Naive thymus-derived CD4-positive, alpha-beta T cell (primary cell): ENCODE results near the gene ZNF232. TPM values are rescaled to one million over a fixed set of nuclear protein-coding genes. Genes with fewer than 3 reads are reported as not detected.
"Not testable (repeated sequence)": the region's sequence is repeated elsewhere in the genome, so short reads cannot be mapped to it uniquely, and the experiment has no call there.

Experiments used
- ATAC-seq: fragments of 150-1000 bp; cut with Tn5 transposase; 2 replicates; pipeline ENCODE4 v1.10.0; 2021; ENCODE audit warnings: mild to moderate bottlenecking, moderate library complexity
- CTCF ChIA-PET: fragments of 350-600 bp; sonication (Branson Sonifier 250); formaldehyde crosslinking; loops from one replicate; lab custom pipeline; 2021; ENCODE audit warnings: antibody characterized with exemption; lab: Charles Lee
- POLR2A ChIA-PET: fragments of 350-600 bp; sonication (Branson Sonifier 250); formaldehyde crosslinking; loops from one replicate; lab custom pipeline; 2021; ENCODE audit warnings: antibody characterized with exemption, inconsistent platforms; lab: Charles Lee
- DNase-seq, 9 donors: peaks; one replicate each; pipeline versions ENCODE4 v3.0.0 to v3.0.0-alpha.2; 2020 to 2022; ENCODE audit warnings: mixed read lengths in 1 of 9
- H3K27ac ChIP-seq: one replicate; pipeline ENCODE4 v1.7.0; 2013; ENCODE audit warnings: mild to moderate bottlenecking, low read depth, low read length, moderate library complexity
- H3K27me3 ChIP-seq, 2 donors: one replicate each; pipeline ENCODE4 v1.7.0; 2013; ENCODE audit warnings: low read length in 2 of 2, mild to moderate bottlenecking in 2 of 2, moderate library complexity in 2 of 2; ENCODE audit not compliant: control insufficient read depth in 2 of 2, insufficient read depth in 2 of 2
- H3K36me3 ChIP-seq, 3 experiments: 1 replicate in 2 of 3; 2 replicates in 1 of 3; pipeline ENCODE4 v1.7.0; 2013; ENCODE audit warnings: low read length in 3 of 3, mild to moderate bottlenecking in 3 of 3, moderate library complexity in 1 of 3; ENCODE audit not compliant: insufficient read depth in 3 of 3, control insufficient read depth in 2 of 3
- H3K4me1 ChIP-seq, 2 donors: one replicate each; pipeline ENCODE4 v1.7.0; 2013; ENCODE audit warnings: low read length in 2 of 2, mild to moderate bottlenecking in 2 of 2, moderate library complexity in 1 of 2; ENCODE audit not compliant: control insufficient read depth in 2 of 2, insufficient read depth in 2 of 2
- H3K4me3 ChIP-seq: 2 replicates; pipeline ENCODE4 v1.7.0; 2013; ENCODE audit warnings: mild to moderate bottlenecking, low read length
- H3K9me3 ChIP-seq, 3 experiments: 1 replicate in 2 of 3; 2 replicates in 1 of 3; pipeline ENCODE4 v1.7.0; 2013; ENCODE audit warnings: low read length in 3 of 3; ENCODE audit not compliant: control insufficient read depth in 2 of 3
- H3K27ac Mint-ChIP-seq, 9 donors: one replicate each; pipeline ENCODE4 v1.8.0; 2020 to 2022; ENCODE audit warnings: mixed read lengths in 9 of 9, mild to moderate bottlenecking in 8 of 9, moderate library complexity in 5 of 9, inconsistent platforms in 2 of 9
- H3K27me3 Mint-ChIP-seq, 5 donors: one replicate each; pipeline ENCODE4 v1.8.0; 2021 to 2022; ENCODE audit warnings: mixed read lengths in 5 of 5, mild to moderate bottlenecking in 1 of 5
- H3K36me3 Mint-ChIP-seq, 5 donors: one replicate each; pipeline ENCODE4 v1.8.0; 2020 to 2022; ENCODE audit warnings: mixed read lengths in 5 of 5, mild to moderate bottlenecking in 3 of 5, inconsistent platforms in 1 of 5
- H3K4me1 Mint-ChIP-seq, 7 donors: one replicate each; pipeline ENCODE4 v1.8.0; 2020 to 2022; ENCODE audit warnings: mixed read lengths in 7 of 7, mild to moderate bottlenecking in 3 of 7, inconsistent platforms in 1 of 7
- H3K4me3 Mint-ChIP-seq, 10 donors: one replicate each; pipeline ENCODE4 v1.8.0; 2020 to 2022; ENCODE audit warnings: mild to moderate bottlenecking in 10 of 10, mixed read lengths in 10 of 10, moderate library complexity in 6 of 10, inconsistent platforms in 2 of 10
- H3K9me3 Mint-ChIP-seq, 11 donors: one replicate each; pipeline ENCODE4 v1.8.0; 2020 to 2022; ENCODE audit warnings: mixed read lengths in 11 of 11, mild to moderate bottlenecking in 4 of 11, inconsistent platforms in 1 of 11, moderate library complexity in 1 of 11
- intact Hi-C, 2 donors: fragments of 100-400 bp; cut with micrococcal nuclease; formaldehyde crosslinking; loops; one replicate each; pipeline ENCODE4 v1.15.1; 2023
- polyA plus RNA-seq, 2 donors: library from polyadenylated mRNA; unstranded; fragments of 300-500 nt; fragmentation: Illumina TruSeq; gene quantifications; one replicate each; pipeline ENCODE4 v1.2.3, GENCODE V29; 2021
- total RNA-seq, 6 experiments: library from RNA in 5 of 6; stranded (reverse) in 5 of 6; gene quantifications; 1 replicate in 5 of 6; 2 replicates in 1 of 6; pipeline ENCODE4 v1.2.3 and lab custom pipeline; 2021 to 2026

Gene ZNF232
- total and polyA plus RNA-seq, 7 experiments from 2014 or later = 5.1 to 20.3 (median 11.2) TPM

GRCh38 chr17:5124896-5125295 is 13.2 kb upstream of the ZNF232 start:
- peak in 1 of 9 donors; percentile 16 for DNase-seq
- H3K36me3 ChIP-seq, H3K27ac Mint-ChIP-seq, H3K27ac ChIP-seq, H3K27me3 ChIP-seq, POLR2A ChIA-PET, H3K9me3 ChIP-seq, H3K4me3 ChIP-seq, intact Hi-C loops, CTCF ChIA-PET, H3K36me3 Mint-ChIP-seq, H3K9me3 Mint-ChIP-seq, ATAC-seq, H3K4me3 Mint-ChIP-seq, H3K4me1 ChIP-seq: not testable (repeated sequence)
- H3K27me3 Mint-ChIP-seq = peaks cover 30 to 39% (median 35%) of the 10 kb centered on the region in 5 donors
- H3K4me1 Mint-ChIP-seq = peaks cover 0 to 11% (median 0%) of the 10 kb centered on the region in 7 donors

DNA sequence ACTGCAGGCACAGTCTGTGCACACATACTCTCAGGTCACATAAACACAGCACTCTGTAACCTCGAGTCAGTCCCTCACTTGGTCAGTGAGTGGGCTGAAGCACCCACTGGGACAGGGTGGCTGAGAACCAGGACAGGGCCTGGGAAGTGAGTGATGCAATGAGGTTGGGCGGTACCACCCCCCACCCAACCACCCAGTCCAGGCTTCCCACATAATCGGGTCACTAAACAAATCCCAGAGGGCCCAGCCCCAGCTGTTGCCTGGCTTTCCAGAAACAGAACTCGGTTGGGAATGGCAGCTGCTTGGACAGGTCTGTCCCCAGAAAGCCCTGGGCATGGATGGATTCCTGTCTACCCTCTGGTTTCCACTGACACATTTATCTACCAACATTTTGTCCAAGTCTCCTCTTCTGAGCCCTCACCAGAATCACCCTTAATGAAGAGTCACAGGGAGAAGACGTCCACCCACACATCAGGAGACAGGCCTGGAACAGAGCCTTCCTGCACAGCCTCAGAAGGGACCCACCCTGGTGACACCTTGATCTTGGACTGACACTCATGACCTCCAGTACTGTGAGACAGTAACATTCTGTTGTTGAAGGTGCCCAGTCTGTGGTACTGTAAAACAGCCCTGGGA is 12.6 kb upstream of the ZNF232 start:
- H3K36me3 Mint-ChIP-seq, H3K4me3 ChIP-seq, H3K4me1 ChIP-seq, intact Hi-C loops, ATAC-seq, POLR2A ChIA-PET, H3K36me3 ChIP-seq, H3K9me3 ChIP-seq, H3K9me3 Mint-ChIP-seq, H3K27ac ChIP-seq, CTCF ChIA-PET, H3K27me3 ChIP-seq: not testable (repeated sequence)
- Mint-ChIP-seq H3K4me1 (peaks cover 0 to 11% (median 0%) of the 10 kb centered on the region in 7 donors), H3K27me3 (peaks cover 30 to 39% (median 36%) of the 10 kb centered on the region in 5 donors), H3K27ac (peak overlapping the region in 1 of 9 donors; percentile 1), H3K4me3 (peak overlapping the region in 5 of 10 donors; percentile 36 to 51 (median 50))
- peak in 1 of 9 donors; percentile 14 for DNase-seq

DNA sequence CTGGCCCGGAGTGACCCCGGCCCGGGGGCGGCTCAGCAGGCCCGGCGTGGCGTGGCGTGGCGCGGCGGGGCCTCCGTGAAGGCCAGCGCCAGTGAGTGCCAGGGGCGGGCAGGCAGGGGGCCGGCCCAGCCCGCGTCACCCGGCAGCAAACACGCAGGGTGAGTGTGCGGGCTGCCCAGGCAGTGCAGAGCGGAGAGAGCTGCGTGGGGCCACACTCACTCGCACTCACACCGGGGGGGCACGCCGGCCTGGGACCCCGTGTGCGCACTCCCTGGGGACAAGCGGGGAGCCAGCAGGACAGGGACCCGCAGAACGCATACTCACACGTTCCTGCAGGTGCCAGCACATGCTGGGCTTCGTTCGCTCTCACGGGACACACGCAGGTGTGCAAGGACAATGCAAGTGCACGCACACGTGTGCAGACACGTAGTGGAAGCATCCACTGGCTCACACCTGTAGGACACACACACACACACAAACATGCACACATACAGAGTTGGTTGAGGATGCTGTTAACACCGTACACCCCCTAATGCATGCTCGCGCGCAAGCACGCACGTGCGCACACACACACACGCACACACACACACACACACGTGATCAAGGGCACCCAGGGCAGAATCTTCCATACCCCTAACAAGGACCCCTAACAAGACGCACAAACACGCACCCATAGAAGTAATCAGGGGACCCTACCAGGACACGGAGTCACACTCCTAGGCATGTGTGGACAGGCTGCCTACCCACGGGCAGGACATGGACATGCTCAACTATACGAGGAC is 11.9 kb upstream of the ZNF232 start:
- Mint-ChIP-seq H3K4me3 (peak overlapping the region in 6 of 10 donors; percentile 3 to 54 (median 34)), H3K4me1 (peaks cover 0 to 11% (median 0%) of the 10 kb centered on the region in 7 donors), H3K27me3 (peaks cover 34 to 43% (median 39%) of the 10 kb centered on the region in 5 donors), H3K36me3 (peaks cover 0 to under 1% (median 0%) of the 10 kb centered on the region in 5 donors), H3K27ac (no peak overlapping the region), H3K9me3 (peaks cover 0 to 6% (median 0%) of the 10 kb centered on the region in 11 donors)
- Histone ChIP-seq H3K27ac (no peak overlapping the region), H3K27me3 (no peaks in the 10 kb centered on the region), H3K9me3 (no peaks in the 10 kb centered on the region), H3K4me3 (no peak overlapping the region), H3K4me1 (no peaks in the 10 kb centered on the region), H3K36me3 (no peaks in the 10 kb centered on the region)
- CTCF ChIA-PET = no interaction called here
- POLR2A ChIA-PET = no interaction called here
- DNase-seq (no peak), ATAC-seq (peak; percentile 3)
- intact Hi-C loops = no loop called here

DNA sequence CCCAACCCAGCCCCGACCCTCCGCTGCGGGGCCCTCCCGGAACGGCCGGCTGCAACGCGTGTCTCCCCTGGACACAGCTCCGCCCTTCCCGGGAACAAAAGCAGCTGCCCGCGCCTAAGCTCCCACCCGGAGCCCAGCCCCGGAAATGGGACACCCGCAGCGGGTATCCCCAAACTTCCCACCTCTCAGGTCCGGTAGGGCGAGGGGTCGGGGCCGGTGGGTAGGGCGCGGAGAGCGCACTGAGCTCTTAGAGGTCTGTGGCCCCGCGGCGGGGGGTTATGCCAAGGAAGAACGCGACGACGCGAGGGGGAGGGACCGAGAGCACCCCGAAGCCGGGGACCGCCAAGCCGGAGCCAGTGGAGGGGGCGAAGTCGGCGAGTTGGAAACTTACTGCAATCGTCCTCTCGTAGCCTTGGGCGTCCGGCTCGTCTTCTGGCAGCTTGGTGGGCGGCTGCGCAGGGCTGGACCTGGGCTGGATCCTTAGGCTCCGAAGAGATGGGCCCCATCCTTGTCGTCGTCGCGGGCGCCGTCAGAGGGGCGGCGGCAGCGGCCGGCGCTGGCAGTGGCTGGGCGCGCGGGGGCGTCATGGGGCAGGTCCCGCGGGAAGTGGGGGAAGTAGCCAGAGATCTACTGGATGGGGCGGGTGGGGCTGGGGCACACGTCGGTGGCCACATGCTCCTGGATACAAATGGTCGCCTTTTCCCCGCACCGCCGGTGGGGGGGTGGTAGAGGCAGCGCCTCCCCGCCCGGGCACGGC is 11.1 kb upstream of the ZNF232 start:
- CTCF ChIA-PET = no interaction called here
- no peaks in the 10 kb centered on the region for H3K27me3 ChIP-seq
- peaks cover 0 to 4% (median 0%) of the 10 kb centered on the region in 5 donors for H3K36me3 Mint-ChIP-seq
- H3K9me3 Mint-ChIP-seq = peaks cover 0 to 10% (median 0%) of the 10 kb centered on the region in 11 donors
- peak; percentile 60 for ATAC-seq
- no peaks in the 10 kb centered on the region for H3K4me1 ChIP-seq
- intact Hi-C loops = no loop called here
- H3K36me3 ChIP-seq = no peaks in the 10 kb centered on the region
- H3K4me3 Mint-ChIP-seq = peak overlapping the region in 6 of 10 donors; percentile 21 to 74 (median 28)
- POLR2A ChIA-PET = no interaction called here
- H3K27ac ChIP-seq = no peak overlapping the region
- H3K9me3 ChIP-seq = no peaks in the 10 kb centered on the region
- H3K27me3 Mint-ChIP-seq = peaks cover 40 to 49% (median 44%) of the 10 kb centered on the region in 5 donors
- no peak overlapping the region for H3K27ac Mint-ChIP-seq
- no peak overlapping the region for H3K4me3 ChIP-seq
- peaks cover 0 to 11% (median 0%) of the 10 kb centered on the region in 7 donors for H3K4me1 Mint-ChIP-seq
- DNase-seq = peak in 1 of 9 donors; percentile 22

DNA sequence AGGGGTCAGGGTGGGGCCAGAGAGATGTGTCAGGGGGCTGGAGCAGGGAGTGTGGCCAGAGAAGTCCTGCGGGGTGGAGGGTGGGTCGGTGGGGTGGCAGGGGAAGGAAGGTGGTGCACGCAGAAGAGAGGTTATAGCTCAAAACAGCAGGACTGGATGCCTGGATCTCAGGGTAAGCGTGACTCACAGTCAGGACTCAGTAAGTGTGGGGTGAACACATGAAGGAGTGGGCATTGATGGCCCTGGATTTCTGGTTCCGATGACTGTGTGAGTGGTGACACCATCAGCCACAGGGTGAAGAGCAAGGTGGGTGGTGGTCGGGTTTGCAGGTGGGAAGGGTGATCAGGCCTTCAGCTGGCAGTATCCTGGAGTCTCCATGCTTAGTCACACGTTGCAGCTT is 10.4 kb upstream of the ZNF232 start:
- intact Hi-C loops, POLR2A ChIA-PET, H3K27ac Mint-ChIP-seq, H3K27me3 ChIP-seq, H3K4me1 ChIP-seq, H3K4me3 ChIP-seq, H3K9me3 ChIP-seq, H3K27ac ChIP-seq, H3K36me3 Mint-ChIP-seq, ATAC-seq, H3K36me3 ChIP-seq: not testable (repeated sequence)
- Mint-ChIP-seq H3K4me1 (peaks cover 0 to 11% (median 0%) of the 10 kb centered on the region in 7 donors), H3K4me3 (peak overlapping the region in 9 of 10 donors; percentile 21 to 73 (median 48)), H3K9me3 (peaks cover 0 to 10% (median 2%) of the 10 kb centered on the region in 11 donors), H3K27me3 (peaks cover 40 to 54% (median 43%) of the 10 kb centered on the region in 5 donors)
- DNase-seq = peak in 1 of 9 donors; percentile 6
- CTCF ChIA-PET = interaction anchor here (0.6 kb wide), 1 partner anchor 58 kb away, joined by 3 read pairs; no protein-coding TSS in a partner anchor

GRCh38 chr17:5121186-5121841 is 9.6 kb upstream of the ZNF232 start:
- Mint-ChIP-seq H3K27ac (no peak overlapping the region), H3K4me3 (peak overlapping the region in 7 of 10 donors; percentile 11 to 77 (median 61)), H3K9me3 (peaks cover 0 to 15% (median 2%) of the 10 kb centered on the region in 11 donors), H3K36me3 (peaks cover 0 to 8% (median 2%) of the 10 kb centered on the region in 5 donors), H3K27me3 (peaks cover 46 to 62% (median 50%) of the 10 kb centered on the region in 5 donors), H3K4me1 (peaks cover 0 to 11% (median 5%) of the 10 kb centered on the region in 7 donors)
- no peak for DNase-seq
- Histone ChIP-seq H3K4me1 (no peaks in the 10 kb centered on the region), H3K27ac (no peak overlapping the region), H3K9me3 (no peaks in the 10 kb centered on the region), H3K4me3 (no peak overlapping the region), H3K36me3 (no peaks in the 10 kb centered on the region), H3K27me3 (no peaks in the 10 kb centered on the region)
- intact Hi-C loops = no loop called here
- no peak for ATAC-seq
- POLR2A ChIA-PET = no interaction called here
- CTCF ChIA-PET = interaction anchor here (0.6 kb wide), 1 partner anchor 57 kb away, joined by 3 read pairs; no protein-coding TSS in a partner anchor
